Coronary artery (tissue), 2 donors: ENCODE data around the gene RP9.

ENCODE experiments used
- DNase-seq: peaks from one replicate; pipeline ENCODE4 v3.0.0-alpha.2; 2017; ENCODE audit warnings: low spot score
- H3K27ac ChIP-seq, 2 donors: fragments of 200-600 bp; sonication (generic); one replicate each; pipeline ENCODE4 v1.5.1; 2016 to 2019
- H3K4me3 ChIP-seq: fragments of 200-600 bp; sonication (generic); 2 replicates; pipeline ENCODE4 v1.5.1; 2016; ENCODE audit warnings: mild to moderate bottlenecking, moderate library complexity
- TF ChIP-seq, protein P1 (sequence below): fragments of 200-600 bp; sonication (generic); IDR thresholded peaks from one replicate; pipeline ENCODE4 v1.5.1; 2019; ENCODE audit warnings: antibody characterized with exemption

RP9 gene

GRCh38 chr7:33065981-33066380, 43.2 kb downstream of the RP9 start:
- DNase-seq: no peak
- H3K27ac ChIP-seq: no peak overlapping the region
- no peak overlapping the region for H3K4me3 ChIP-seq
- TF ChIP-seq, protein P1, sequence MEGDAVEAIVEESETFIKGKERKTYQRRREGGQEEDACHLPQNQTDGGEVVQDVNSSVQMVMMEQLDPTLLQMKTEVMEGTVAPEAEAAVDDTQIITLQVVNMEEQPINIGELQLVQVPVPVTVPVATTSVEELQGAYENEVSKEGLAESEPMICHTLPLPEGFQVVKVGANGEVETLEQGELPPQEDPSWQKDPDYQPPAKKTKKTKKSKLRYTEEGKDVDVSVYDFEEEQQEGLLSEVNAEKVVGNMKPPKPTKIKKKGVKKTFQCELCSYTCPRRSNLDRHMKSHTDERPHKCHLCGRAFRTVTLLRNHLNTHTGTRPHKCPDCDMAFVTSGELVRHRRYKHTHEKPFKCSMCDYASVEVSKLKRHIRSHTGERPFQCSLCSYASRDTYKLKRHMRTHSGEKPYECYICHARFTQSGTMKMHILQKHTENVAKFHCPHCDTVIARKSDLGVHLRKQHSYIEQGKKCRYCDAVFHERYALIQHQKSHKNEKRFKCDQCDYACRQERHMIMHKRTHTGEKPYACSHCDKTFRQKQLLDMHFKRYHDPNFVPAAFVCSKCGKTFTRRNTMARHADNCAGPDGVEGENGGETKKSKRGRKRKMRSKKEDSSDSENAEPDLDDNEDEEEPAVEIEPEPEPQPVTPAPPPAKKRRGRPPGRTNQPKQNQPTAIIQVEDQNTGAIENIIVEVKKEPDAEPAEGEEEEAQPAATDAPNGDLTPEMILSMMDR: no peak

DNA sequence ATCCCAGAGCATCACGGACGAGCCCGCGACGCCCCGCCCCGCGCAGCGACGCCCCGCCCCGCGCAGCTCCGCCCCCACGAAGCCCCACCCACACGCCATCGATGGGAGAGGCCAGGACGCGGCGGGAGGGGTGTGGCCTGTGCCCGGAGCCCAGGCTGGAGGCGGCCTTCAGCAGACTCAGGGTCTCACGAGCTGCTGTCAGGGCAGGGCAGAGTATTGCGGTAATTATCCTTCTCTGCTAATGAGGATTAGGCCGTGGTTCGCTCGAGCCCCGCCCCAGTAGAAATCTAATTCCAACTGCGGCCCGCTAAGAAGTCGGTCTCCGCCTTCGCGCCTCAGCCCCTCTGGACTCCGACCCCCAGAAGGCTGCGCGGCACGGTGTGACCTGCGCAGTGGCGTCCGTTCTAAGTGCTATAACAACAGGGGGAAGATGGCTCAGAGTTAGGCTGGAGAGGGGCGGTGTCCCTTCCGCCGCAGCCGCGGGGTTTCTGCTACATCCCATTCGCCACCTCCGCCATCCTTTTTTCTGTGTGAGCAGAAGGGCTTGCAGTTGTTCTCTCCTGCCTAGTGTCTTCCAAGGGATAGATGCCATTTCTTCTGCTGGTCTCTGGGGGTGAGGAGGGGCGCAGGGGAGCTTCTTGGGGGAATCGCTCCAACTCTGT, 46.3 kb downstream of the RP9 start:
- Histone ChIP-seq H3K27ac (peak overlapping the region; percentile 86 to 95), H3K4me3 (peak overlapping the region; percentile 95)
- DNase-seq: peak; percentile 95
- TF ChIP-seq, protein P1: no peak

- TF ChIP-seq, protein P1: no peak
- peak within 1 kb of the TSS; percentile 95 for H3K4me3 ChIP-seq
- peak; percentile 80 for DNase-seq
- H3K27ac ChIP-seq: peak within 1 kb of the TSS; percentile 86 to 95
Measured at GRCh38 chr7:33062023-33062781, 47.0 kb downstream of the RP9 start, which contains the start of gene NT5C3A. TSS of gene NT5C3A (minus strand) at chr7:33062776. CDS start at chr7:33062705, 71 bp downstream.

DNA sequence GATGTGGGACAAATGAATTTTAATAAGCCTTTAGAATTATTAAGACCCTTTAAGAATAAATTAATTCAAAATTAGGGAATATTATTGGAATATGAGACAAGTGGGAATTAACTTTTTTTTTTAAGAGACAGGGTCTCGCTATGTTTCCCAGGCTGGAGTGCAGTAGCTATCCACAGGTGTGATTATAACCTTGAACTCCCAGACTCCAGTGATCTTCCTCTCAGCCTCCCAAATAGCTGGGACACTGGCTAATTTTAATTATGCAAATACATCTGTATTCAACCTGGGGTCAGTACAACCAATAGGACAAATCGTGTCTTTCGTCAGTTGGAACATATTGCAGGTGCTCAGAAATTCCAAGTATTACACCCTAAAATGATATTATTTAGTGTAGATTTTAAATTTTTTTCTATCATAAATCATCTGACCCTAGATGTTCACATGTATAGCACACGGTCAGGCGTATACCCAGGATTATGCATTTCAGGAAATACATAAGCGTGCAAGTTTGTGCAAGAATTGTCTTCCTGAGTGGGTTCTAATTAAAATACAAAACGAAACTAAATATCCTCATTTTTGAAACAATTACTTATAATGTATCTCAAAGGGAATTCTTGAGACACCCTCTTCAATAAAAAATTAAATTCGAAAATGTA, 47.8 kb downstream of the RP9 start:
- TF ChIP-seq, protein P1: no peak
- peak overlapping the region; percentile 95 for H3K4me3 ChIP-seq
- H3K27ac ChIP-seq: no peak overlapping the region
- no peak for DNase-seq

GRCh38 chr7:33059635-33060034, 49.6 kb downstream of the RP9 start:
- H3K27ac ChIP-seq: no peak overlapping the region
- H3K4me3 ChIP-seq: no peak overlapping the region
- TF ChIP-seq, protein P1: no peak
- no peak for DNase-seq

GRCh38 chr7:33055158-33055557, 54.0 kb downstream of the RP9 start:
- no peak for DNase-seq
- Histone ChIP-seq H3K27ac (no peak overlapping the region), H3K4me3 (no peak overlapping the region)
- TF ChIP-seq, protein P1: no peak
